Loucy (cell line): ENCODE measurements around the gene RBPMS2.
A peak's percentile ranks its signal among the peaks of the same experiment; 100 is the strongest.

Experiments used
- H2AFZ ChIP-seq: fragments of 200-600 bp; sonication (generic); 2 replicates; pipeline ENCODE4 v1.6.0; 2016; ENCODE audit warnings: antibody characterized with exemption, mild to moderate bottlenecking, low read length, moderate library complexity
- H3F3A ChIP-seq: fragments of 200-600 bp; 2 replicates; pipeline ENCODE4 v1.6.0; 2016; ENCODE audit warnings: antibody characterized with exemption, low read depth, mild to moderate bottlenecking
- H3K27me3 ChIP-seq: fragments of 200-600 bp; sonication (generic); 2 replicates; pipeline ENCODE4 v1.6.1; 2014; ENCODE audit warnings: low read length, mild to moderate bottlenecking; ENCODE audit not compliant: insufficient read depth, poor library complexity, severe bottlenecking
- H3K36me3 ChIP-seq: fragments of 200-600 bp; sonication (generic); 2 replicates; pipeline ENCODE4 v1.6.1; 2016; ENCODE audit warnings: low read length; ENCODE audit not compliant: insufficient read depth
- H3K4me1 ChIP-seq: fragments of 200-600 bp; sonication (generic); 2 replicates; pipeline ENCODE4 v1.5.1; 2014; ENCODE audit warnings: low read length, mild to moderate bottlenecking; ENCODE audit not compliant: insufficient read depth, poor library complexity, severe bottlenecking
- H3K4me2 ChIP-seq: fragments of 200-600 bp; sonication (generic); 2 replicates; pipeline ENCODE4 v1.6.0; 2014; ENCODE audit warnings: antibody characterized with exemption, low read length, low read depth, mild to moderate bottlenecking; ENCODE audit not compliant: poor library complexity, severe bottlenecking
- H3K4me3 ChIP-seq: fragments of 200-600 bp; sonication (generic); 2 replicates; pipeline ENCODE4 v1.5.1; 2014; ENCODE audit warnings: low read length, mild to moderate bottlenecking, mixed read lengths; ENCODE audit not compliant: poor library complexity, severe bottlenecking
- H3K79me2 ChIP-seq: fragments of 200-600 bp; sonication (generic); 2 replicates; pipeline ENCODE4 v1.6.1; 2014; ENCODE audit warnings: low read length; ENCODE audit not compliant: insufficient read depth
- H3K9ac ChIP-seq: fragments of 200-600 bp; sonication (generic); 2 replicates; pipeline ENCODE4 v1.6.0; 2014; ENCODE audit warnings: mild to moderate bottlenecking, low read depth, low read length, moderate library complexity; ENCODE audit not compliant: poor library complexity, severe bottlenecking
- H3K9me2 ChIP-seq: fragments of 200-600 bp; sonication (generic); replicated peaks from 2 replicates; pipeline ENCODE4 v1.6.1; 2016; ENCODE audit warnings: low read depth, low read length, mixed read lengths
- H3K9me3 ChIP-seq: fragments of 200-600 bp; sonication (generic); 2 replicates; pipeline ENCODE4 v1.6.1; 2014; ENCODE audit warnings: mild to moderate bottlenecking, antibody characterized with exemption, low read length, low read depth; ENCODE audit not compliant: insufficient read depth
- H4K20me1 ChIP-seq: fragments of 200-600 bp; sonication (generic); 2 replicates; pipeline ENCODE4 v1.6.0; 2014; ENCODE audit warnings: antibody characterized with exemption, low read length, mild to moderate bottlenecking; ENCODE audit not compliant: insufficient read depth, poor library complexity, severe bottlenecking
- CTCF ChIP-seq: fragments of 200-600 bp; sonication (generic); conservative IDR thresholded peaks from 2 replicates; pipeline ENCODE4 v1.5.1; 2014; ENCODE audit warnings: mild to moderate bottlenecking, antibody characterized with exemption, low read length
- EZH2phosphoT487 ChIP-seq: fragments of 200-600 bp; IDR thresholded peaks from 2 replicates; pipeline ENCODE4 v1.6.1; 2018; ENCODE audit warnings: antibody characterized with exemption, mild to moderate bottlenecking, moderate library complexity, borderline replicate concordance

The RBPMS2 gene

DNA sequence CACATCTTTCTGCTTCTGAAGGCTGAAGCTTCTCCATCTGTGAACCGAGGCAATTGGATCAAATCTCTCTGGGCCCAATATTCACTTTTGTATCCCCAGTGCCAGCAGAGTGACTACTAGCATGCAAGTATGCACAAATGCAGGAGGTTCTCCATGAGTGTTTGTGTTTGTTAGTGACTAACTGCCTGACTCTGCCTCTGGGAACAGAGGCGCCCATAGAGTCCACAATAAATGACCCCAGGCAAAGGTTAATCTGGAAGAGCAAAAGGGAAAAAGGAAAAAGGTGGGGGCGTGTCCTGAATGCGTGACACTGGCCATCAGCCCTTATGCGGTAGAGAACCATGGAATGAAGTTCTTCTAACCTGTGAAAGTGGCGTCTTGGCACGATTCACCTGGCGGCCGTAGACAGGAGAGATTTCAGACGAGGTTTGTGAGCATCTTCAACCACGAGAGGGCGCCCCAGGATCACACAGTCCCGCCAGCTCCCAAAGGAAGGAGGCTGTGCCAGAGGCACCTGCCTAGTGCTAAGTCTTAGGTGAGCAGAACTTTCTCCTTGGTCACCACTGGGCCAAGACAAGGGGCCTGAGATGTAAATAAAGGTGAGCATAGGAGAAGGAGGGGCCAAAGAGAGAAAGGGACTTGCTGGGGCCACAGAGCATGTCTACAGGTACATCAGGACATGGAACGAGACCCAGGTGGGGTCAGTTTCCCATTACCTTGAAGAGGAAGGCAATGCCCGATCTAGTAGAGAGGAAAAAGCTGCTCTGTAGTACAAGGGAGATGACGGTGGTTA is 44.2 kb downstream of the RBPMS2 start:
- H3K4me2 ChIP-seq, result peak overlapping the region; percentile 46
- no peaks in the 10 kb centered on the region for H3K4me1 ChIP-seq
- H3K27me3 ChIP-seq, result no peaks in the 10 kb centered on the region
- no peaks in the 10 kb centered on the region for H4K20me1 ChIP-seq
- H2AFZ ChIP-seq, result peak overlapping the region; percentile 45; the same call in 1 of the 2 replicates
- no peaks in the 10 kb centered on the region for H3K9me2 ChIP-seq
- no peak overlapping the region for H3K9ac ChIP-seq
- no peak overlapping the region for H3K4me3 ChIP-seq
- no peaks in the 10 kb centered on the region for H3K36me3 ChIP-seq
- no peaks in the 10 kb centered on the region for H3K79me2 ChIP-seq
- no peaks in the 10 kb centered on the region for H3K9me3 ChIP-seq
- TF ChIP-seq EZH2phosphoT487 (no peak), CTCF (peak; percentile 91)
- no peaks in the 10 kb centered on the region for H3F3A ChIP-seq

GRCh38 chr15:64730151-64730550 is 45.2 kb downstream of the RBPMS2 start:
- Histone ChIP-seq H3K4me3 (no peak overlapping the region), H2AFZ (no peak overlapping the region), H3K4me2 (no peak overlapping the region), H3F3A (no peaks in the 10 kb centered on the region), H3K9me3 (no peaks in the 10 kb centered on the region), H3K27me3 (no peaks in the 10 kb centered on the region), H3K9me2 (no peaks in the 10 kb centered on the region), H3K9ac (no peak overlapping the region), H3K79me2 (no peaks in the 10 kb centered on the region), H3K4me1 (no peaks in the 10 kb centered on the region), H3K36me3 (no peaks in the 10 kb centered on the region), H4K20me1 (no peaks in the 10 kb centered on the region)
- TF ChIP-seq EZH2phosphoT487 (no peak), CTCF (no peak)

DNA sequence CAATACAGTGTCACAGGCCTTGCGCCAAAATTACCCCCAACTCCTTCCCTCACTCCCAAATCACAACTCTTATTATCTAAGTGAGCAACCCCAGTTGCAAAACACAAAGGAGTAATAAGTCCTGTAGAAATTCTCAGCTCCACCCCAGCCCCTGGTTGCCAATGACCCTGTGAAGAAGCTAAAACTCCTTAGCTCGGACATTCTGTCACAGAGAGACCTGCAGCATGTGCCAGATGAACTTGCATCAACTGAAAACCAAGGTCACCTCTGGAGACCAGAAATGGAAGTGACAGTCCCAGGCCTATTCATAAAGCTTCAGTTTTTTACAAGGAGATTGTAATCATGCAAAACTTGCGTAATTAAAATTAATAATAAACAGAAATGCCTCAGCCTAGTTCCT is 55.2 kb downstream of the RBPMS2 start:
- no peak overlapping the region for H2AFZ ChIP-seq
- no peak for TF ChIP-seq CTCF
- TF ChIP-seq EZH2phosphoT487, result no peak
- H3K79me2 ChIP-seq, result no peaks in the 10 kb centered on the region
- no peaks in the 10 kb centered on the region for H3K9me3 ChIP-seq
- H4K20me1 ChIP-seq, result no peaks in the 10 kb centered on the region
- no peak overlapping the region for H3K4me3 ChIP-seq
- H3K9me2 ChIP-seq, result no peaks in the 10 kb centered on the region
- no peaks in the 10 kb centered on the region for H3K36me3 ChIP-seq
- no peaks in the 10 kb centered on the region for H3K27me3 ChIP-seq
- no peaks in the 10 kb centered on the region for H3F3A ChIP-seq
- H3K4me1 ChIP-seq, result no peaks in the 10 kb centered on the region
- H3K4me2 ChIP-seq, result no peak overlapping the region
- H3K9ac ChIP-seq, result no peak overlapping the region
